GM18526 (cell line): ENCODE results near the gene AGMO.

ENCODE experiments used
- POLR2A ChIP-seq: IDR thresholded peaks from 3 replicates; pipeline ENCODE4 v1.6.1; 2011; ENCODE audit not compliant: insufficient read length; ENCODE audit errors: extremely low read depth

The AGMO gene

GRCh38 chr7:15158141-15158810 lies 403.5 kb downstream of the AGMO start:
- no peak for TF ChIP-seq POLR2A
